ENCODE data around the gene TTLL6.

TTLL6 gene

DNA sequence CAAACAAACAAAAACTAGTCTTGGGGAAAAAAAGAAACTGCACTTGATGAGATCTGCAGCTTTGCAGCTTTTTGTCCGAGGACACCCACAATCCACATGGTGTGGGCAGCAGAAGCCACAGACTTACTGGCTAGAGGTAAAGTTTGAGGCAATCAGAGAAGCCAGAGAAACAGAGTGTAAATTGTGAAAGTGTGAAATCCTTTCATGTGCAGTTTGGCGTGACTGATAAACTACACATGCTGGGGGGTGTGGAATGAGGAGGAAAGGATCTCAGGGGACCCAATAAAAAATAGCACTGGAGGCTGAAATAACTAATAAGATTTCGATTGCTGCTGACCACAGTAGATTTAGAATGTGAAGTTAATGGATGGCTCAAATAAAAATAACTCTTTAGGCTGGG is 46.1 kb downstream of the TTLL6 start:
- Histone ChIP-seq H3K79me2 (no peaks in the 10 kb centered on the region), H3K9me3 (ENCODE audit: control insufficient read depth, low read length) (no peaks in the 10 kb centered on the region), H2AFZ (no peak overlapping the region), H3K4me3 (ENCODE audit: low read depth, low read length) (no peak overlapping the region), H3K4me1 (no peaks in the 10 kb centered on the region), H3K27me3 (ENCODE audit: control insufficient read depth, insufficient read depth, low read length) (no peaks in the 10 kb centered on the region), H3K4me2 (ENCODE audit: low read length) (no peak overlapping the region), H3K9ac (no peak overlapping the region), H3K36me3 (ENCODE audit: control insufficient read depth, insufficient read depth, low read length) (no peaks in the 10 kb centered on the region), H3K27ac (no peak overlapping the region)
- TF ChIP-seq, protein P1, sequence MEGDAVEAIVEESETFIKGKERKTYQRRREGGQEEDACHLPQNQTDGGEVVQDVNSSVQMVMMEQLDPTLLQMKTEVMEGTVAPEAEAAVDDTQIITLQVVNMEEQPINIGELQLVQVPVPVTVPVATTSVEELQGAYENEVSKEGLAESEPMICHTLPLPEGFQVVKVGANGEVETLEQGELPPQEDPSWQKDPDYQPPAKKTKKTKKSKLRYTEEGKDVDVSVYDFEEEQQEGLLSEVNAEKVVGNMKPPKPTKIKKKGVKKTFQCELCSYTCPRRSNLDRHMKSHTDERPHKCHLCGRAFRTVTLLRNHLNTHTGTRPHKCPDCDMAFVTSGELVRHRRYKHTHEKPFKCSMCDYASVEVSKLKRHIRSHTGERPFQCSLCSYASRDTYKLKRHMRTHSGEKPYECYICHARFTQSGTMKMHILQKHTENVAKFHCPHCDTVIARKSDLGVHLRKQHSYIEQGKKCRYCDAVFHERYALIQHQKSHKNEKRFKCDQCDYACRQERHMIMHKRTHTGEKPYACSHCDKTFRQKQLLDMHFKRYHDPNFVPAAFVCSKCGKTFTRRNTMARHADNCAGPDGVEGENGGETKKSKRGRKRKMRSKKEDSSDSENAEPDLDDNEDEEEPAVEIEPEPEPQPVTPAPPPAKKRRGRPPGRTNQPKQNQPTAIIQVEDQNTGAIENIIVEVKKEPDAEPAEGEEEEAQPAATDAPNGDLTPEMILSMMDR (IDR thresholded peaks at IDR 0.05) = no peak

DNA sequence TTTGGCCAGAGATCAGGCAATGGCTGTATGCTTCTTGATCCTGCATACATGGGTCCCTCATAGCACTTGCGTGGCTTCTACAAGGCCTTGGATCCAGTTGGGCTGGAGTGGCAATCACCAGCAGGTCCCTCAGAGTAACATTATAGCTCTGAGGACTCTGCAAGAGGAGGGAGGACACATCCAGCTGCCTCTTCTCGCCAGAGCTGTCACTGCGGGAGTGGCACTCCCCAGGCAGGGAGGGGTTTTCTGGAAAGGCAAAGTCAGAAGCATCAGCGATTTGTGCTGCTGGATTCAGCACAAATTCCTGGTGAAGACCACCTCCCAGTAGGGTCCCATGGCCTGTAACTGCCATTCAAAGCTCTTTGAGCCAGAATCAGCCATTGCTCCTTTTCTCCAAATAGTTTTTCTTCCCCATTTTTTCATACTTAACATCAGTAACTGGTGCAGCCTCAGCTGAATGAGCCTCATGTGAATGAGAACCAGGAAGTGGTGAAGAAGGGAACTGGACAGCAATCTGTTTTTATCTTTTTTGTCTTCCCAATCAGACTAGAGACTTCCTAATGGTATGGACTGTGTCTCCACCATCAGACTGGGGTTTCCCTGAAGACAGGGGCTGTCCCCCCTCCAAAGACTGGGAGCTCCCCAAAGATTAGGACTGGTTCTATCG is 47.9 kb downstream of the TTLL6 start:
- Histone ChIP-seq H3K27me3 (ENCODE audit: control insufficient read depth, insufficient read depth, low read length) (no peaks in the 10 kb centered on the region), H3K27ac (no peak overlapping the region), H3K36me3 (ENCODE audit: control insufficient read depth, insufficient read depth, low read length) (no peaks in the 10 kb centered on the region), H3K4me1 (no peaks in the 10 kb centered on the region), H3K4me2 (ENCODE audit: low read length) (no peak overlapping the region), H3K9me3 (ENCODE audit: control insufficient read depth, low read length) (no peaks in the 10 kb centered on the region), H3K9ac (no peak overlapping the region), H2AFZ (no peak overlapping the region), H3K79me2 (no peaks in the 10 kb centered on the region), H3K4me3 (ENCODE audit: low read depth, low read length) (no peak overlapping the region)
- TF ChIP-seq, protein P1 (IDR thresholded peaks at IDR 0.05) = no peak

DNA sequence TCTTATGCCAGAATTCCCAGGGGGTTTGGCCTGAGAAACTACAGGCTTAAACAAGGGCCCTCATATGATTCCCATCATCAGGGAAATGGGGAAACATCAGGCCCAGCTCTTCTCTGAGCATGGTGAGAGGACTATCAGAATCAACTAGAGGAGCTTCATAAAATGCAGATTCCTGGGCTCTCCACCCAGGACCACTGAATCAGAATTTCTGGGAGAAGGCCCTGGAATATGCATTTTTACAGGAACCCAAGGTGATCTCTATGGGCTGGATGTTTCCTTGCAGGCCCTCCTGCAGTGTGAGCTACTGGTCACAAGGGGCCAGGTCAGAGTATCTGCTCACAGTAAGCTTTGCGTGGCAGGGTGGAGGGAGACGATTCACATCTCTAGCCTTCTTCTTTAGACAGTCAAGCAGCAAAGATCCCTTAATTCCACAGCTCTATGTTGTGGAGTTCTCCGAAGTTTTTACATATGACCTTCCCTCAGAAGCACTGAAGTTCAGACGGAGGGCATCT is 49.7 kb downstream of the TTLL6 start:
- H3K79me2 ChIP-seq = no peaks in the 10 kb centered on the region
- H3K4me3 ChIP-seq (ENCODE audit: low read depth, low read length) = no peak overlapping the region
- H3K27ac ChIP-seq = no peak overlapping the region
- TF ChIP-seq, protein P1 (IDR thresholded peaks at IDR 0.05) = no peak
- no peak overlapping the region for H3K4me2 ChIP-seq (ENCODE audit: low read length)
- no peaks in the 10 kb centered on the region for H3K4me1 ChIP-seq
- no peak overlapping the region for H2AFZ ChIP-seq
- no peaks in the 10 kb centered on the region for H3K36me3 ChIP-seq (ENCODE audit: control insufficient read depth, insufficient read depth, low read length)
- no peak overlapping the region for H3K9ac ChIP-seq
- no peaks in the 10 kb centered on the region for H3K9me3 ChIP-seq (ENCODE audit: control insufficient read depth, low read length)
- no peaks in the 10 kb centered on the region for H3K27me3 ChIP-seq (ENCODE audit: control insufficient read depth, insufficient read depth, low read length)

DNA sequence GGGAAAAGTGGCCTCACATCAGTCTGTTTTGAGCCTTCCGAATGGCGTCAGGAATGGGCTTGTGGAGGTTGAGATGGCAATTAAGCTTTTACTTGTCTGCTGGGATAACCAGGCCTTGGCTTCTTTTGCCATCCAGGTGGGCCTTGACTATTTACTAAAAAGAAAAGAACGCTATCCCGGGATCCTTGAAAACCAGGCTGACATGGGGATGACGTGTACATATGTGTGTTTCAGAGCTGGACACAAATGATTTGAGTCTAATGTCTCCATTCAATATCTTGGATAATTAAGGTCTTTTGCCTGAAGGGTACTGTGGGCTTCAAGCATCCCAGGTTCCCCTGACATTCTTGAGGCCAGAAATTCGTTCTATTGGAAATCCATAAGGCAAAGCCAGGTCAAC is 55.9 kb downstream of the TTLL6 start:
- Histone ChIP-seq H3K27me3 (ENCODE audit: control insufficient read depth, insufficient read depth, low read length) (no peaks in the 10 kb centered on the region), H2AFZ (no peak overlapping the region), H3K27ac (no peak overlapping the region), H3K9ac (no peak overlapping the region), H3K4me2 (ENCODE audit: low read length) (no peak overlapping the region), H3K36me3 (ENCODE audit: control insufficient read depth, insufficient read depth, low read length) (no peaks in the 10 kb centered on the region), H3K9me3 (ENCODE audit: control insufficient read depth, low read length) (no peaks in the 10 kb centered on the region), H3K4me1 (no peaks in the 10 kb centered on the region), H3K4me3 (ENCODE audit: low read depth, low read length) (no peak overlapping the region), H3K79me2 (no peaks in the 10 kb centered on the region)
- TF ChIP-seq, protein P1 (IDR thresholded peaks at IDR 0.05) = no peak

DNA sequence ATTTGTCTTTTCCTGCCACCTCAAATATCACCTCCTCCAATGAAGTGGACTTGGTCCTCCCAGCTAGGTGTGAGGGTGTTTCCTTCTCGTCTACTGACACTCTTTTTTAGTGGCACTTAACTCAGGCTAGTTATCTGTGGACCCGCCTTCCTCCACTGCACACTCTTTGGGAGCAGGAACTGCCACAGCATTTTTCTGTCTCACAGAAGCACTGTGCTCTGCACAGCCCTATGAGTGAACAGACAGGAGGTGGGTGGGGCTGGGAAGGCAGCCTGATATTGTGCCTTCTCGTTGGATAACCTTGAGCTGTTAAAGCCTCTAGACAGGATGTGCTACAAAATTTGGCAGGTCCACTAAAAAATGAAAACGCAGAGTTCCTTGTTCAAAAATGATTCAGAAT is 56.6 kb downstream of the TTLL6 start:
- Histone ChIP-seq H3K9ac (no peak overlapping the region), H3K27ac (no peak overlapping the region), H2AFZ (no peak overlapping the region), H3K4me2 (ENCODE audit: low read length) (no peak overlapping the region), H3K36me3 (ENCODE audit: control insufficient read depth, insufficient read depth, low read length) (no peaks in the 10 kb centered on the region), H3K27me3 (ENCODE audit: control insufficient read depth, insufficient read depth, low read length) (no peaks in the 10 kb centered on the region), H3K79me2 (no peaks in the 10 kb centered on the region), H3K4me1 (no peaks in the 10 kb centered on the region), H3K4me3 (ENCODE audit: low read depth, low read length) (no peak overlapping the region), H3K9me3 (ENCODE audit: control insufficient read depth, low read length) (no peaks in the 10 kb centered on the region)
- TF ChIP-seq, protein P1 (IDR thresholded peaks at IDR 0.05) = no peak
